GM12865 (cell line): ENCODE data around the gene TLE2.

Source experiments
- DNase-seq: peaks from one replicate; pipeline ENCODE4 v3.0.0; 2010; ENCODE audit warnings: low read depth
- H3K4me3 ChIP-seq: 2 replicates; pipeline ENCODE4 v1.5.1; 2011; ENCODE audit warnings: mild to moderate bottlenecking, low read depth, low read length, control low read depth
- CTCF ChIP-seq: IDR thresholded peaks from 2 replicates; pipeline ENCODE4 v1.5.1; 2011; ENCODE audit warnings: low read length, control low read depth, low read depth, inconsistent platforms; ENCODE audit not compliant: insufficient read depth; ENCODE audit errors: missing control alignments

TLE2 gene

GRCh38 chr19:3035542-3036118 is 6.5 kb upstream of the TLE2 start:
- peak; percentile 99 for DNase-seq
- peak; percentile 7 for TF ChIP-seq CTCF
- H3K4me3 ChIP-seq = peak overlapping the region; percentile 90

GRCh38 chr19:3034656-3035541 is 5.8 kb upstream of the TLE2 start:
- DNase-seq = peak; percentile 65
- peak overlapping the region; percentile 90 for H3K4me3 ChIP-seq
- TF ChIP-seq CTCF = no peak

- no peak for TF ChIP-seq CTCF
- H3K4me3 ChIP-seq = no peak overlapping the region
- no peak for DNase-seq
These were observed 5.3 kb upstream of the TLE2 start for GRCh38 chr19:3034406-3034655.

GRCh38 chr19:3033595-3034405 is 4.7 kb upstream of the TLE2 start:
- no peak for TF ChIP-seq CTCF
- DNase-seq = no peak
- H3K4me3 ChIP-seq = no peak overlapping the region

GRCh38 chr19:3031607-3031867 is 2.5 kb upstream of the TLE2 start:
- no peak for TF ChIP-seq CTCF
- H3K4me3 ChIP-seq = no peak overlapping the region
- DNase-seq = no peak

- TF ChIP-seq CTCF = no peak
- no peak for DNase-seq
- peak overlapping the region; percentile 29 for H3K4me3 ChIP-seq
These were observed 595 bp downstream of the TLE2 start for GRCh38 chr19:3028305-3029064.
